ENCODE results near the gene CLCN3. TPM values are rescaled to one million over a fixed set of nuclear protein-coding genes. Genes with fewer than 3 reads are reported as not detected.
A peak's percentile ranks its signal among the peaks of the same experiment; 100 is the strongest.

The CLCN3 gene
- total RNA-seq, 2 donors from 2014 or later = 28.7 to 31.1 TPM

- H3K27ac Mint-ChIP-seq = no peak overlapping the region
- no peaks in the 10 kb centered on the region for H3K9me3 Mint-ChIP-seq
- H3K4me1 Mint-ChIP-seq (ENCODE audit: low read depth) = peaks cover 18% of the 10 kb centered on the region
- H3K4me3 Mint-ChIP-seq = no peak overlapping the region
- peaks cover 2 to 5% of the 10 kb centered on the region in 2 donors for H3K36me3 Mint-ChIP-seq (ENCODE audit: insufficient read depth in 2 of 2)
- H3K27me3 Mint-ChIP-seq (ENCODE audit: low read depth) = no peaks in the 10 kb centered on the region
- ATAC-seq (replicated peaks in 1 of 2) = no peak
- no peak for DNase-seq
Measured at GRCh38 chr4:169650227-169650936, 30.0 kb downstream of the CLCN3 start.

DNA sequence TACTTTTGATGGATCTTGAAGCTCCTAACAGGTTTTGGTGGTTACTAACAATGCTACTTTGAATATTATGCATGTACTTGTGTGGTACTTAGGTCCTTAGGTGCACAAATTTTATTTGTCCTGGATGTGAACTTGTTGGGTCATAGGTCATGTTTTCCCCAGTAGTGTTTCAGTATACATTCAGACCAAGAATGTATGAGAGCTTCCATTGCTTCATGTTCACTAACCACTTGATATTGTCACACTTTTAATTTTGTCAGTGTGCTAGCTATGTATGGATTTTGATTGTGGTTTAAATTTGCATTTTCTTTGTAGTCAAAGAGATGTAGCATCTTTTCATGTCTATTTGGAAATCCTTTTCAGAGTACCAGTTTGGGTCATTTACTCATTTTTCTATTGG is 32.2 kb downstream of the CLCN3 start:
- Mint-ChIP-seq H3K9me3 (no peaks in the 10 kb centered on the region), H3K36me3 (ENCODE audit: insufficient read depth in 2 of 2) (peaks cover 2 to 5% of the 10 kb centered on the region in 2 donors), H3K27me3 (ENCODE audit: low read depth) (no peaks in the 10 kb centered on the region), H3K4me1 (ENCODE audit: low read depth) (peaks cover 24% of the 10 kb centered on the region), H3K27ac (peak overlapping the region; percentile 80), H3K4me3 (no peak overlapping the region)
- DNase-seq (no peak), ATAC-seq (replicated peaks in 1 of 2) (peak; percentile 66 to 75)

GRCh38 chr4:169655401-169655800 is 35.0 kb downstream of the CLCN3 start:
- peaks cover 0 to 5% of the 10 kb centered on the region in 2 donors for H3K36me3 Mint-ChIP-seq (ENCODE audit: insufficient read depth in 2 of 2)
- DNase-seq = no peak
- H3K4me3 Mint-ChIP-seq = no peak overlapping the region
- peaks cover 37% of the 10 kb centered on the region for H3K4me1 Mint-ChIP-seq (ENCODE audit: low read depth)
- H3K27me3 Mint-ChIP-seq (ENCODE audit: low read depth) = no peaks in the 10 kb centered on the region
- H3K9me3 Mint-ChIP-seq = no peaks in the 10 kb centered on the region
- no peak for ATAC-seq (replicated peaks in 1 of 2)
- no peak overlapping the region for H3K27ac Mint-ChIP-seq

DNA sequence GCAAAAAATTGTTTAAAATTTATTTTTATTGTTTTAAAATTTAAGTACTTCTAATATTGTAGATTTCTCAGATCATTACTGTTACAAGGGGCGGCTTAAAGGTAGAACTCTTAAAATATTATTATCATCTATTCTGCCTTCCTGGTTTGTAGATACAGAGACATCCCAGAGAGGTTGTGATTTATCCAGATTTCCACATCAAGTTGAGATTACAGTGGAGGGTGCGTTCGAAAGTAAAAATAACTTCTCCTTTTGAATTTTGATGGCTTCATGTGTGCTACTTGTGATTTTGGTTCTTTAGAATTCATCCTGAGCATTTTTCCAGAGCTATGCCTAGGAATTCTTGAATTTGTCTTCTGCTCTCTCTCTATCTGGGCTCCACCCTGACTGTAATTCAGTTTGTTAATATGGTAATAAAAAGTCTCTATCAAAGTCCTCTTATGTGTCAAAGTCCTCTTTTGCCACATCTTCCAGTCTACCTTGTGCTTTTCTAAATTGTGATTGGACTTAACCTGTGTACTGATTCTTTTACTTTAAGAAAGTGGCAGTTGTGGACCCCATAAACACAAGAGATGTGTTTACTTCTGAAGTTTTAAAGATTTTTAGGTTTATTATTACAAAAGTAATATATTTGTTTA is 37.2 kb downstream of the CLCN3 start:
- no peak overlapping the region for H3K4me3 Mint-ChIP-seq
- peaks cover 40% of the 10 kb centered on the region for H3K4me1 Mint-ChIP-seq (ENCODE audit: low read depth)
- H3K27ac Mint-ChIP-seq = peak overlapping the region; percentile 35
- H3K36me3 Mint-ChIP-seq (ENCODE audit: insufficient read depth in 2 of 2) = peaks cover 0 to 5% of the 10 kb centered on the region in 2 donors
- ATAC-seq (replicated peaks in 1 of 2) (no peak), DNase-seq (no peak)
- H3K27me3 Mint-ChIP-seq (ENCODE audit: low read depth) = no peaks in the 10 kb centered on the region
- H3K9me3 Mint-ChIP-seq = no peaks in the 10 kb centered on the region

GRCh38 chr4:169658196-169658595 is 37.8 kb downstream of the CLCN3 start:
- Mint-ChIP-seq H3K27ac (no peak overlapping the region), H3K9me3 (no peaks in the 10 kb centered on the region), H3K4me1 (ENCODE audit: low read depth) (peaks cover 36% of the 10 kb centered on the region), H3K27me3 (ENCODE audit: low read depth) (no peaks in the 10 kb centered on the region), H3K36me3 (ENCODE audit: insufficient read depth in 2 of 2) (peaks cover 0 to 3% of the 10 kb centered on the region in 2 donors), H3K4me3 (no peak overlapping the region)
- ATAC-seq (replicated peaks in 1 of 2) = no peak
- no peak for DNase-seq

- peak overlapping the region; percentile 87 to 90 for H3K4me3 Mint-ChIP-seq
Measured at GRCh38 chr4:169658975-169659715, 38.8 kb downstream of the CLCN3 start.

GRCh38 chr4:169659716-169660670 is 39.6 kb downstream of the CLCN3 start:
- Mint-ChIP-seq H3K9me3 (no peaks in the 10 kb centered on the region), H3K27me3 (ENCODE audit: low read depth) (no peaks in the 10 kb centered on the region), H3K4me1 (ENCODE audit: low read depth) (peaks cover 48% of the 10 kb centered on the region), H3K36me3 (ENCODE audit: insufficient read depth in 2 of 2) (no peaks in the 10 kb centered on the region), H3K4me3 (peak overlapping the region; percentile 87 to 90), H3K27ac (peak overlapping the region; percentile 100)
- DNase-seq (peak; percentile 73 to 81), ATAC-seq (replicated peaks in 1 of 2) (peak; percentile 99)

More at GRCh38 chr4:169658975-169659715, 38.8 kb downstream of the CLCN3 start:
- DNase-seq (no peak), ATAC-seq (replicated peaks in 1 of 2) (no peak)
- Mint-ChIP-seq H3K27me3 (ENCODE audit: low read depth) (no peaks in the 10 kb centered on the region), H3K4me1 (ENCODE audit: low read depth) (peaks cover 40% of the 10 kb centered on the region), H3K36me3 (ENCODE audit: insufficient read depth in 2 of 2) (peaks cover 0 to 3% of the 10 kb centered on the region in 2 donors), H3K27ac (peak overlapping the region; percentile 91), H3K9me3 (no peaks in the 10 kb centered on the region)

- H3K27ac Mint-ChIP-seq = no peak overlapping the region
- H3K9me3 Mint-ChIP-seq = no peaks in the 10 kb centered on the region
Measured at GRCh38 chr4:169660929-169661328, 40.6 kb downstream of the CLCN3 start.

GRCh38 chr4:169661761-169662160 is 41.4 kb downstream of the CLCN3 start:
- ATAC-seq (replicated peaks in 1 of 2) = no peak
- H3K9me3 Mint-ChIP-seq = no peaks in the 10 kb centered on the region
- H3K27ac Mint-ChIP-seq = no peak overlapping the region
- H3K4me1 Mint-ChIP-seq (ENCODE audit: low read depth) = peaks cover 57% of the 10 kb centered on the region
- no peak for DNase-seq
- H3K27me3 Mint-ChIP-seq (ENCODE audit: low read depth) = no peaks in the 10 kb centered on the region
- peak overlapping the region; percentile 44 to 47 for H3K4me3 Mint-ChIP-seq
- peaks cover 4 to 5% of the 10 kb centered on the region in 2 donors for H3K36me3 Mint-ChIP-seq (ENCODE audit: insufficient read depth in 2 of 2)

More at GRCh38 chr4:169660929-169661328, 40.6 kb downstream of the CLCN3 start:
- DNase-seq (no peak), ATAC-seq (replicated peaks in 1 of 2) (no peak)
- Mint-ChIP-seq H3K36me3 (ENCODE audit: insufficient read depth in 2 of 2) (peaks cover 0 to 3% of the 10 kb centered on the region in 2 donors), H3K27me3 (ENCODE audit: low read depth) (no peaks in the 10 kb centered on the region), H3K4me3 (peak overlapping the region; percentile 87 to 90), H3K4me1 (ENCODE audit: low read depth) (peaks cover 57% of the 10 kb centered on the region)

- H3K4me3 Mint-ChIP-seq = peak overlapping the region in 1 of 2 donors; percentile 29
- H3K27ac Mint-ChIP-seq = peak overlapping the region; percentile 38
- peaks cover 4 to 5% of the 10 kb centered on the region in 2 donors for H3K36me3 Mint-ChIP-seq (ENCODE audit: insufficient read depth in 2 of 2)
- peaks cover 54% of the 10 kb centered on the region for H3K4me1 Mint-ChIP-seq (ENCODE audit: low read depth)
- no peak for DNase-seq
- no peaks in the 10 kb centered on the region for H3K9me3 Mint-ChIP-seq
- no peak for ATAC-seq (replicated peaks in 1 of 2)
- H3K27me3 Mint-ChIP-seq (ENCODE audit: low read depth) = no peaks in the 10 kb centered on the region
Measured at GRCh38 chr4:169662206-169662605, 41.8 kb downstream of the CLCN3 start.

GRCh38 chr4:169663402-169663801 is 43.0 kb downstream of the CLCN3 start:
- Mint-ChIP-seq H3K27ac (no peak overlapping the region), H3K9me3 (no peaks in the 10 kb centered on the region), H3K27me3 (ENCODE audit: low read depth) (no peaks in the 10 kb centered on the region), H3K4me3 (no peak overlapping the region), H3K36me3 (ENCODE audit: insufficient read depth in 2 of 2) (peaks cover 4 to 7% of the 10 kb centered on the region in 2 donors), H3K4me1 (ENCODE audit: low read depth) (peaks cover 46% of the 10 kb centered on the region)
- no peak for ATAC-seq (replicated peaks in 1 of 2)
- DNase-seq = no peak

- Mint-ChIP-seq H3K4me1 (ENCODE audit: low read depth) (peaks cover 43% of the 10 kb centered on the region), H3K27me3 (ENCODE audit: low read depth) (no peaks in the 10 kb centered on the region), H3K9me3 (no peaks in the 10 kb centered on the region), H3K27ac (peak overlapping the region; percentile 9), H3K36me3 (ENCODE audit: insufficient read depth in 2 of 2) (peaks cover 4 to 10% of the 10 kb centered on the region in 2 donors), H3K4me3 (peak overlapping the region in 1 of 2 donors; percentile 37)
- DNase-seq = no peak
- no peak for ATAC-seq (replicated peaks in 1 of 2)
Measured at GRCh38 chr4:169663831-169664230, 43.5 kb downstream of the CLCN3 start.
